Islet precursor cell (in vitro differentiated cells): ENCODE measurements around the gene ITIH3.

ENCODE experiments used
- DNase-seq: peaks from one replicate; pipeline ENCODE4 v3.0.0-alpha.2; 2018

The ITIH3 gene

DNA sequence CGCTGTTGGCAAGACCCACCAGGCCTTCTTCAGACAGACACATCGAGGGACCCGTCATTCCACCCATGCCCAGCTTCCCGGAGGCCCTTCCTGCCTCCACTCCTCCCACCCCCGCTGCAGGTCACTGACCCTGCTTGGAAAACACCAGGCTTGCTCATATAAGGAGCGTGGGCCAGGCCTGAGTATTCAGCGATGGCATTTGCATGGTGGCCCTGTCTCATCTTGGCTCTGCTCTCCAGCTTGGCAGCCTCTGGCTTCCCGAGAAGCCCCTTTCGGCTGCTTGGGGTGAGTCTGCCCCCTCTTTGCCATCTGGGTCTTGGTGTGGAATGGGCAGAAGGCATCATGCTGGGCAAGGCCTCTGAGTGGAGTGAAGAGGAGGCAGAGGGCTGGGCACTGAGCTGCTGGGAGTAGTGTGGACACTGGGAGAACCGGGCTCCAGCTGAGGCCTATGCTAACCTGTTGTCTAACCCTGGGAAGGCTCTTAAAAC lies at the start of gene ITIH3:
Gene ITIH3, plus strand, starts transcription at position 185 of the 488 bp plus-strand sequence. Its CDS starts 8 bp downstream, at position 193.
- DNase-seq, result no peak

- DNase-seq, result no peak
Measured at GRCh38 chr3:52752045-52752660, 42.4 kb upstream of the ITIH3 start.

DNA sequence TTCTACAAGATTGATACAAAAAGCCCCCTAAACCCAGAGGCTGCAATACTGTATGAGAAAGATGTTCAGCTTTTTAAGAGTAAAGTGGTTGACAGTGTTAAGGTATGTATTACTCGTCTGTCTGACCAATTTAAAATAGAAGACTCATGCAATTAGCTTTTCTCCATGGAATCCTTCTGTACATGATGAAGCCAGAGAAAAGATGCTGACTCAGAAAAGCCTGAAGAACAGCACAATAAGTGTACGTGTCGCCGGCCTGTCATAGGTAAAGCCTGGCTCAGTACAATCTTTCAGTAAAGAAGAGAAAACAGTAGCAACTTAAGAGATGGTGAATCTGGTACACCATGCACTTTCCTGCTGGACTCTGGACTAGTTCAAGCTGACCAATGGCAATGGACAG lies 40.2 kb upstream of the ITIH3 start:
- DNase-seq, result no peak

- DNase-seq, result no peak
Measured at GRCh38 chr3:52756141-52756540, 38.5 kb upstream of the ITIH3 start.

GRCh38 chr3:52763466-52763865 lies 31.1 kb upstream of the ITIH3 start:
- no peak for DNase-seq

DNA sequence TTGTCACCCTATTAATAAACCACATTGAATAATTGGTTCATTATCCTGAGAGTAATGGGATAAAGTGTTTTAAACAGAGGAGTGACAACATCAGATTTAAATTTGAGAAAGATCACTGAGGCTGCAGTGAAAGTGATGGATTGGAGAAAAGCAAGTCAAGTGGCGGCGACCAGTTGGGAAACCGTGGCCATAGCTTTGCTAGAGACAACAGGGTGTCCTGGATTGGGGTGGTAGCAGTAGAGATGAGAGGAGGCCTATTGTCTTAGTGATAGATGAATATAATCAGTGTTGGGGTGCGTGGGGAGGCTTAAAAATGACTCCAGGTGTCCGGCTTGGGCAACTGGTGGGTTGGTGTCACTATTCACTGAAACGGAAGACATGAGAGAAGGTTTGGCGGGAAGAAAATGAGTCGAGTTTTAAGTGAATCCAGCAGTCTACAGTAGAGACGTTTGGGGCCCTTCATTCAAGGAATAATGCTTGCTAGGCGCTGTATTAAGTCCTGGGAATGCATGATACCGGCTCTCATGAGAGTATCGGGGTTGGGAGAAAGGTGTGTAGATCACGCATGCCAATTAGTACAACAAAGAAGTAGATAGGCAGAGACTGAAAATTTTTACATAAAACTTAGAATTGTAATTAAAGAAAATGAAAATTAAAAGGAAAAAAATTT lies 24.7 kb upstream of the ITIH3 start:
- DNase-seq, result no peak

GRCh38 chr3:52770496-52771333 lies 23.9 kb upstream of the ITIH3 start, which contains the start of gene NEK4:
Gene NEK4 (minus strand): TSS chr3:52770940. CDS start chr3:52770746, 194 bp downstream.
- DNase-seq, result peak; percentile 96

DNA sequence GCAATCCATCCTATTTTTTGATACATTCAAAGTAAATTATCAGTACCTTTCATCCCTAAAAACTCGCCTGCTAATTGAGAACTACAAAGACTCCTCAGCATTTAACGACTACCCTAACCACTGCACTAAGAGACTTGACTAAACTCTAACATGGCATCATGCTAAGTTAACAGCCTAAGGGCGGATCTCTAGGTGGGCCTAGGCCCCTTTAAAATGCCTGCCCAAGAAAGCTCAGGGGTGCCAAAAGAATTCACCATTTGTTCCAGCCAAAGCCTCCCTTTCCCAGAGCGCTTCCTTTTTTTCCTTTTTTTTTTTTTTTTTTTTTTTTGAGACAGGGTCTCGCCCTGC lies 23.3 kb upstream of the ITIH3 start:
- no peak for DNase-seq

DNA sequence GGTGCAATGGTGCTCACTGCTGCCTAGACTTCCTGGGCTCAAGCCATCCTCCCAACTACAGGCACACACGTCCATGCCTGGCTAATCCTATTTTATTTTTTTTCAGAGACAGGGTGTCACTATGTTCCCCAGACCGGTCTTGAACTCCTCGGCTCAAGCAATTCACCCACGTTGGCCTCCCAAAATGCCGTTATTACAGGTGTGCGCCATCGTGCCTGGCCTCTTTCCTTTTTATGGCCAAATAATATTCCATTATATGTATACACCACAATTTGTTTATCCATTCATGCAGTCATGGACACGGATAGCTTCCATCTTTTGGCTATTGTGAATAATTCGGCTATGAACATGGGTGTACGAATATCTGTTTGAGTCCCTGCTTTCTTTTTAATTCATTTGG lies 22.9 kb upstream of the ITIH3 start:
- no peak for DNase-seq

- DNase-seq, result no peak
Measured at GRCh38 chr3:52773361-52774065, 21.1 kb upstream of the ITIH3 start.

GRCh38 chr3:52774066-52774713 lies 20.4 kb upstream of the ITIH3 start:
- no peak for DNase-seq

- DNase-seq, result peak; percentile 41
Measured at GRCh38 chr3:52774901-52775864, 19.4 kb upstream of the ITIH3 start.

GRCh38 chr3:52775877-52776276 lies 18.7 kb upstream of the ITIH3 start:
- DNase-seq, result peak; percentile 46

- DNase-seq, result peak; percentile 37
Measured at GRCh38 chr3:52776486-52776885, 18.1 kb upstream of the ITIH3 start.

- DNase-seq, result peak; percentile 41
Measured at GRCh38 chr3:52777127-52777958, 17.3 kb upstream of the ITIH3 start, which contains the start of gene ITIH1. Gene ITIH1 (plus strand): TSS chr3:52777599. CDS start chr3:52777616, 17 bp downstream.

DNA sequence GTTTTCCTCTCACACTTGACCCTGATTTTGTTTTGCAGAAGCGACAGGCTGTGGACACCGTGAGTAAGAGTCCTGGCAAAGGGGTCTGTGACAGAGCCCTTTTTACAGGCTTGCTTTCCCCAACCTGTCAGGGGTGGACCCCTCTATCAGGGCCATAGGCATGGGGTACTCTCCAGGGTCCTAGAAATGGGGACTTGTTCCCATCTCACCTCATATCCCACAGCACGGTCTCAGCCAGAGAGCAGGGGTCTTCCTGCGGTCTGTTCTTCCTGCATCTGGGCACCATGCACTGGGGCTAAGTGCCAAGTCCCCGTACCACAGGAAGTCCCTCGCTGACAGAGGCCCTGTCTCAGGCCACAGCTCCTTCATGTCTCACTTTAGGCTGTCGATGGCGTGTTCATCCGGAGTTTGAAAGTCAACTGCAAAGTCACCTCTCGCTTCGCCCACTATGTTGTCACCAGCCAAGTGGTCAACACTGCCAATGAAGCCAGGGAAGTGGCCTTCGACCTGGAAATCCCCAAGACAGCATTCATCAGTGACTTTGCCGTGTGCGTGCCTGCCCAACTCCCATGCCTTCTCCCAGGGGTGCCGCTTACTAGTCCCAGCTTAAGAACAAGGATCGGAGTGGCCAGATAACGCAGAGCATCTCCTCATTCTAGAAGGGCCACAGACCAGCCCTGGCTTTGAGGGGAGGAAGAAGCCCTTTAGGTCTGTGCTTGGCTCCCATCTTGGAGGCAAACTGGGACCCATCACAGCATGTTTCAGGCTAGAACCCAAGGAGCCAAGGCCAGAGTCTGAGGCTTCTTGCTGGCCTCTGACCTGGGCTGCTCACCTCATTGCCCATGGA lies 16.4 kb upstream of the ITIH3 start:
- DNase-seq, result peak; percentile 46

DNA sequence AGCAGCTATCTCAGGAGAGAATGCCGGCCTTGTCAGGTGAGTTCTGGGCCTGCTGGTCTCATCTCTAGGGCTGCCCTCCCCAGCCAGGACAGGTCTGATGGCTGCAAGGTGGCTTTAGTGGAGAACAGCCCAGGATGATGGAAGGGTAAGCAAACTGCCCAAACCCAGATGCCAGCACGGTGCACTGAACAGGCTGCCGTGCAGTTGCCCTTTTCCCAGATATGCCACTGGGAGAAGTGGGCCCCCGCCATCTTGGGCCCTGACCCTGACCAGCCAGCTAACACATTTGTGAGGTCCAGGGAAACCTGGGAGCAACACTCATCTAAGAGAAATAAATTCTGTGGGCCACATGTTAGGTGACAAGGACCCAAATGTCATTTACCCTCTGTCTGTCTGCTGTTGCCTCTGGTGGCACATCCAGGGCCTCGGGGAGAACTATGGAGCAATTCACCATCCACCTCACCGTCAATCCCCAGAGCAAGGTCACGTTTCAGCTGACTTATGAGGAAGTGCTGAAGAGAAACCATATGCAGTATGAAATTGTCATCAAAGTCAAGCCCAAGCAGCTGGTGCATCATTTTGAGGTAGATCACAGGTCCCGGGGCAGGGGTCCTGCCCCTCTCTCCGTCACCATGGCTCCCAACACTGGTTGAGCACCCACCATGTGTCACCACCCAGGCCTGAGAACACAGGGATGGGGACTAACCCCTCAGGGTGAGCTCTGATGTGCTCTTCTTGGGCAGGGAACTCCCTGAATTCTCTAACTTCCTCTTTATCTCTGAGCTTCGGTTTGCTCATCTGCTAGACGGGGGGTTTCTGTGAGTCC lies 15.4 kb upstream of the ITIH3 start:
- DNase-seq, result peak; percentile 46
